Mammary epithelial cell (primary cell): Measurements from ENCODE around the gene ZNF366.

ENCODE experiments used
- EZH2 ChIP-seq: IDR thresholded peaks from 2 replicates; pipeline ENCODE4 v1.6.1; 2012; ENCODE audit warnings: low read length, inconsistent platforms, borderline replicate concordance
- TF ChIP-seq, protein P1 (sequence below), 2 donors: IDR thresholded peaks in 1 of 2; conservative IDR thresholded peaks in 1 of 2; 2 replicates each; pipeline ENCODE4 v1.5.1; 2011 to 2012; ENCODE audit warnings: inconsistent platforms in 2 of 2, low read length in 2 of 2, mild to moderate bottlenecking in 2 of 2, control low read depth in 1 of 2, low read depth in 1 of 2; ENCODE audit not compliant: insufficient read depth in 1 of 2; ENCODE audit errors: extremely low read depth in 1 of 2

DNA sequence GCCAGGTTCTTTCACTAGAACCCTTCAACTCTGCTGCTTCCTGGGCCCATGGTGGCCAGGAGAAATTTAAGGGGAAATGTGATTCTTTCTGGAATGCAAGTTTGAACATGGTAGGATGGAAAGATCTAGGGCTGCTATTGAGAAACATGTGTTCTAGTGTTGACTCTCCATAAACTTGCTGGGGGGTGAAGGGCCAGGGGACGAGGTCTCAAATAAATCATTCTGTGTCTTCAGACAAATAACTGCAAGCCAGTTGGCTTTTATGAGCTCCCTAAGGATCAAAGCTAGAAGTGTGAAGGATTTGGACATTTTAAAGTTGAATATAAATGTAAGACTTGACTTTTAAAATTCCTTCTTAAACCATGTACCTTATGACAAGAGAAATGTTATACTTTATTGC lies 78.5 kb downstream of the ZNF366 start:
- TF ChIP-seq, protein P1, sequence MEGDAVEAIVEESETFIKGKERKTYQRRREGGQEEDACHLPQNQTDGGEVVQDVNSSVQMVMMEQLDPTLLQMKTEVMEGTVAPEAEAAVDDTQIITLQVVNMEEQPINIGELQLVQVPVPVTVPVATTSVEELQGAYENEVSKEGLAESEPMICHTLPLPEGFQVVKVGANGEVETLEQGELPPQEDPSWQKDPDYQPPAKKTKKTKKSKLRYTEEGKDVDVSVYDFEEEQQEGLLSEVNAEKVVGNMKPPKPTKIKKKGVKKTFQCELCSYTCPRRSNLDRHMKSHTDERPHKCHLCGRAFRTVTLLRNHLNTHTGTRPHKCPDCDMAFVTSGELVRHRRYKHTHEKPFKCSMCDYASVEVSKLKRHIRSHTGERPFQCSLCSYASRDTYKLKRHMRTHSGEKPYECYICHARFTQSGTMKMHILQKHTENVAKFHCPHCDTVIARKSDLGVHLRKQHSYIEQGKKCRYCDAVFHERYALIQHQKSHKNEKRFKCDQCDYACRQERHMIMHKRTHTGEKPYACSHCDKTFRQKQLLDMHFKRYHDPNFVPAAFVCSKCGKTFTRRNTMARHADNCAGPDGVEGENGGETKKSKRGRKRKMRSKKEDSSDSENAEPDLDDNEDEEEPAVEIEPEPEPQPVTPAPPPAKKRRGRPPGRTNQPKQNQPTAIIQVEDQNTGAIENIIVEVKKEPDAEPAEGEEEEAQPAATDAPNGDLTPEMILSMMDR (conservative IDR thresholded peaks at IDR 0.05 in 1 of 2, IDR thresholded peaks at IDR 0.05 in 1 of 2; ENCODE audit: extremely low read depth in 1 of 2, insufficient read depth in 1 of 2, low read depth in 1 of 2, low read length in 2 of 2): no peak
- TF ChIP-seq EZH2: no peak
